Small intestine (tissue), 16 donors: ENCODE results near the gene DIS3L2. TPM values are rescaled to one million over a fixed set of nuclear protein-coding genes. Genes with fewer than 3 reads are reported as not detected.

Source experiments
- DNase-seq, 2 donors: peaks; one replicate each; pipeline versions ENCODE4 v3.0.0 to v3.0.0-alpha.2; 2013
- FAIRE-seq: peaks from 2 replicates; lab custom pipeline; 2012; peaks lifted over from hg19 to GRCh38; lab: Jason Lieb, UNC
- H3K27ac ChIP-seq, 3 donors: one replicate each; pipeline ENCODE4 v1.5.1; 2013; ENCODE audit warnings: low read length in 2 of 3, mild to moderate bottlenecking in 2 of 3, control low read depth in 1 of 3, inconsistent platforms in 1 of 3, low read depth in 1 of 3, moderate library complexity in 1 of 3
- H3K27me3 ChIP-seq, 3 donors: one replicate each; pipeline ENCODE4 v1.6.1; 2013; ENCODE audit warnings: low read length in 3 of 3, inconsistent platforms in 1 of 3; ENCODE audit not compliant: control insufficient read depth in 3 of 3, insufficient read depth in 3 of 3
- H3K36me3 ChIP-seq, 3 donors: one replicate each; pipeline ENCODE4 v1.6.1; 2013; ENCODE audit warnings: low read length in 3 of 3, inconsistent platforms in 1 of 3, low read depth in 1 of 3, mild to moderate bottlenecking in 1 of 3, moderate library complexity in 1 of 3; ENCODE audit not compliant: control insufficient read depth in 3 of 3, insufficient read depth in 2 of 3
- H3K4me1 ChIP-seq, 3 donors: one replicate each; pipeline ENCODE4 v1.6.1; 2013; ENCODE audit warnings: low read length in 2 of 3, inconsistent platforms in 1 of 3, low read depth in 1 of 3, mild to moderate bottlenecking in 1 of 3, moderate library complexity in 1 of 3; ENCODE audit not compliant: control insufficient read depth in 3 of 3, insufficient read depth in 2 of 3
- H3K4me3 ChIP-seq, 3 donors: one replicate each; pipeline ENCODE4 v1.5.1; 2013; ENCODE audit warnings: low read length in 3 of 3, control low read depth in 1 of 3, inconsistent platforms in 1 of 3, low read depth in 1 of 3, mild to moderate bottlenecking in 1 of 3, moderate library complexity in 1 of 3
- H3K9me3 ChIP-seq, 2 donors: one replicate each; pipeline ENCODE4 v1.6.1; 2013; ENCODE audit warnings: low read depth in 1 of 2, low read length in 1 of 2; ENCODE audit not compliant: control insufficient read depth in 2 of 2, insufficient read depth in 1 of 2
- WGBS, 3 donors: extraction: QIAGEN DNeasy Blood & Tissue Kit; methylation state at CpG; one replicate each; pipeline ENCODE4 v1.1.7; 2013; 5-methylcytosine and 5-hydroxymethylcytosine counted together
- long read RNA-seq, 10 donors: transcript quantifications; one replicate each; lab custom pipeline, GENCODE V29; 2026
- polyA plus RNA-seq, 4 donors: library from polyadenylated mRNA; stranded (reverse) in 3 of 4; unstranded in 1 of 4; fragments of 200-250 nt in 3 of 4; fragments of 120-200 nt in 1 of 4; gene quantifications; one replicate each; pipeline versions ENCODE4 v1.2.1 to v1.2.3, GENCODE V29; 2013
- donor health status: healthy with polysubstance abuse.
- donor health status: control.
- donor health status: control.
- donor health status: Bipolar disorder and iron deficiency.
- donor health status: healthy.

Gene DIS3L2, protein sequence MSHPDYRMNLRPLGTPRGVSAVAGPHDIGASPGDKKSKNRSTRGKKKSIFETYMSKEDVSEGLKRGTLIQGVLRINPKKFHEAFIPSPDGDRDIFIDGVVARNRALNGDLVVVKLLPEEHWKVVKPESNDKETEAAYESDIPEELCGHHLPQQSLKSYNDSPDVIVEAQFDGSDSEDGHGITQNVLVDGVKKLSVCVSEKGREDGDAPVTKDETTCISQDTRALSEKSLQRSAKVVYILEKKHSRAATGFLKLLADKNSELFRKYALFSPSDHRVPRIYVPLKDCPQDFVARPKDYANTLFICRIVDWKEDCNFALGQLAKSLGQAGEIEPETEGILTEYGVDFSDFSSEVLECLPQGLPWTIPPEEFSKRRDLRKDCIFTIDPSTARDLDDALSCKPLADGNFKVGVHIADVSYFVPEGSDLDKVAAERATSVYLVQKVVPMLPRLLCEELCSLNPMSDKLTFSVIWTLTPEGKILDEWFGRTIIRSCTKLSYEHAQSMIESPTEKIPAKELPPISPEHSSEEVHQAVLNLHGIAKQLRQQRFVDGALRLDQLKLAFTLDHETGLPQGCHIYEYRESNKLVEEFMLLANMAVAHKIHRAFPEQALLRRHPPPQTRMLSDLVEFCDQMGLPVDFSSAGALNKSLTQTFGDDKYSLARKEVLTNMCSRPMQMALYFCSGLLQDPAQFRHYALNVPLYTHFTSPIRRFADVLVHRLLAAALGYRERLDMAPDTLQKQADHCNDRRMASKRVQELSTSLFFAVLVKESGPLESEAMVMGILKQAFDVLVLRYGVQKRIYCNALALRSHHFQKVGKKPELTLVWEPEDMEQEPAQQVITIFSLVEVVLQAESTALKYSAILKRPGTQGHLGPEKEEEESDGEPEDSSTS
- polyA plus RNA-seq = 10 to 100 TPM in 2 of 4 donors, 1 to 10 TPM in 2; 8.3 to 22.1 (median 11.8) TPM
- long read RNA-seq, donor 1 = 0 reads
- long read RNA-seq, donor 2, partial matches to known transcripts = 0 of 1 reads
- long read RNA-seq, donor 2, other reads (novel, unspliced or antisense) = 0 of 1 reads
- long read RNA-seq, donor 3 = 0 reads
- long read RNA-seq, donor 4 = 0 reads
- long read RNA-seq, donor 5 = 0 reads
- long read RNA-seq, donor 6, partial matches to known transcripts = 0 of 2 reads
- long read RNA-seq, donor 6, other reads (novel, unspliced or antisense) = 0 of 2 reads
- long read RNA-seq, donor 7 = 0 reads
- long read RNA-seq, donor 8 = 0 reads
- long read RNA-seq, donor 9 = 0 reads
- long read RNA-seq, donor 10, partial matches to known transcripts = 0 of 2 reads
- long read RNA-seq, donor 10, other reads (novel, unspliced or antisense) = 0 of 2 reads

GRCh38 chr2:231961349-231962166 lies at the start of gene DIS3L2:
DIS3L2 (plus strand) TSS chr2:231961713; CDS start chr2:232014928, 53,215 bp downstream.
- WGBS, 3 donors = 0 to 1% (median 0%) methylated on average over 53 to 83 of the region's 83 CpGs
- DNase-seq (peak; percentile 84 to 95), FAIRE-seq (no peak)

GRCh38 chr2:231914077-231914690 lies 47.3 kb upstream of the DIS3L2 start:
- FAIRE-seq (no peak), DNase-seq (no peak)
- 88 to 90% (median 89%) methylated on average over 14 of the region's 14 CpGs for WGBS, 3 donors
- Histone ChIP-seq H3K9me3 (no peaks in the 10 kb centered on the region), H3K27me3 (peaks cover 0 to 7% (median 2%) of the 10 kb centered on the region in 3 donors), H3K36me3 (no peaks in the 10 kb centered on the region), H3K27ac (no peak overlapping the region), H3K4me1 (no peaks in the 10 kb centered on the region), H3K4me3 (no peak overlapping the region)

More at GRCh38 chr2:231961349-231962166, at the start of gene DIS3L2:
- peak within 1 kb of the TSS; percentile 47 to 87 (median 78) for H3K27ac ChIP-seq
- no peaks in the 10 kb centered on the region for H3K36me3 ChIP-seq
- peaks cover 0 to 8% (median 3%) of the 10 kb centered on the region in 3 donors for H3K4me1 ChIP-seq
- peak within 1 kb of the TSS; percentile 79 to 98 (median 93) for H3K4me3 ChIP-seq
- H3K27me3 ChIP-seq = no peaks in the 10 kb centered on the region
- H3K9me3 ChIP-seq = peaks cover 0 to 3% of the 10 kb centered on the region in 2 donors

DNA sequence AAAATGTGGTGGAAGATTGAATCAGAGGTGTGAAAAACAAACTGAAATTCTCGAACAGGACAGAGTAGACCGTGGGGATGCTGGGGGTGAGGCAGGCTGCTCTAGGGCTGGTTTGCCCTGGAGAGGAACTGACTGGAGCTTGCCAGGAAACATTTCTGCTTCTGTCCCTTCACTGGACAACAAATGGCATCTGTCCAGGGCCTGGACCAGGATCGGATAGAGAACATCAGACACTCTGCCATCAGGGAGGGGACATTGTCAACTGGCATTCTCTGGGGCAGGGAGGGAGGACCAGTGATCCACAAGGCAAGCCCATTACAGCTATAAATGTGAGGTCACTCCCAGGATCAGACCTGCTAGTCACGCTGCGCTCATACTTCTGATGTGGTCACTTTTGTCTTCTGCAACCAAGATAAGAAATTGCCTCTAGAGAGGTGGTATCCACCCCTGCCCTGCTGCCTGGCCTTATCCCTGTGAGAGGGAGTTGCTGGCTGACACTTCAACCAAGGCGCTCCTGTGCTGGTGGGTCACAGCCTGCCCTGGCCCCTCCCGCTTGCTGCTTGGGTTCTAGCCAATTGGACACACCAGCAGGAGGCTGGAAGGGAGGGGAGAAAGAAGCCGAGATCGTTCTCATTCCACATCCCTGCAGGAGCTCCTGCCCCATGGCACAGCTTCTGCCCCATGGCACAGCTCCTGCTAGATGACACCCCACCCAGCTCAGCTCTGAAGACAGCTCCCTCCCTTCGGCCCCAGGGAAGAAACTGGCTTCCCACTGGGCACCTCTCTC lies 44.0 kb upstream of the DIS3L2 start:
- WGBS, 3 donors = 37 to 50% (median 42%) methylated on average over 10 of the region's 10 CpGs
- H3K27me3 ChIP-seq = peaks cover 0 to 4% (median 4%) of the 10 kb centered on the region in 3 donors
- no peaks in the 10 kb centered on the region for H3K36me3 ChIP-seq
- H3K4me1 ChIP-seq = no peaks in the 10 kb centered on the region
- no peak overlapping the region for H3K4me3 ChIP-seq
- H3K9me3 ChIP-seq = no peaks in the 10 kb centered on the region
- no peak for FAIRE-seq
- DNase-seq = no peak
- no peak overlapping the region for H3K27ac ChIP-seq

DNA sequence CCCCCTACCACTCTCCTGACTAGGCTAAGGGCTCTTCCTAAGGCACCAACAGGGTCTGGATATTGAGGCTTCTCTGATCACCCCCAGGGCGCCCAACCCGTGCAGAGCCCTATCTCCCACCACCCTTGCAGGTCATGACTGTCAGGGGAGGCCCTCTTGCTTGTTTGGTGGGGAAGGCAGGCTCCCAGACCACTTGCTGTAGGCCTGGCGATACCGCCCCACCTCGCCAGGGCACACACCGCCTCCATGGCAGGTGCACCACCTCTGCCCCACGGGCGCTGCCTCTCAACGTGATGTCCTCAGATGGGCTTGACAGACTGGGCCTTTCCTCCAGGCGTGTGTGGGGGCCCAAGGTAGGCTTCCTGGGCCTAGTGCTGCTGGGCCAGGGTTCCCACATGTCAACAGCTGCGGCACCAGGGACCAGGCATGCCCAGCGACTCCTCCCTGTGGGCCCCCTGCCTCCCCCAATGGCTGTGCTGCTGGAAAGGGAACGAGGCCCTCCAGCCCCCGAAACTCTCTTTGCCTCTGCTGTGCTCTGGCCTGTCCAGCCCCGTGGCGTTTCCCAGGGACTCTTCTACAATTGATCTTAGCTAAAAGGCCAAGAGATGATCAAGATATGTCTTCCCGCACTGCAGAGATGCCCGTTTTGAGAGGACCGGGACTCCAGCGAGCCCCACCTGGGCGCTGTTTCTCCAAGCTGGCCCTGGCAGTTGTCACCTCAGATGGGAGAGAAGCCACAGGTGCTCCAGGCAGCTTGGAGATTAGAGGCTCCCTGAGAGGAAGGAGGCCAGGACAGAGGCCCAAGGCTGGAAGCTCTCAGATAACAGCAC lies 42.8 kb upstream of the DIS3L2 start:
- Histone ChIP-seq H3K4me3 (no peak overlapping the region), H3K27ac (no peak overlapping the region), H3K4me1 (no peaks in the 10 kb centered on the region), H3K36me3 (no peaks in the 10 kb centered on the region), H3K9me3 (no peaks in the 10 kb centered on the region), H3K27me3 (peaks cover 0 to 14% (median 10%) of the 10 kb centered on the region in 3 donors)
- 90 to 93% (median 92%) methylated on average over 21 of the region's 21 CpGs for WGBS, 3 donors
- DNase-seq = no peak
- no peak for FAIRE-seq

- no peak for FAIRE-seq
- no peaks in the 10 kb centered on the region for H3K36me3 ChIP-seq
- 83 to 88% (median 87%) methylated on average over 15 of the region's 15 CpGs for WGBS, 3 donors
Observed at GRCh38 chr2:231919341-231920035, 42.0 kb upstream of the DIS3L2 start.

DNA sequence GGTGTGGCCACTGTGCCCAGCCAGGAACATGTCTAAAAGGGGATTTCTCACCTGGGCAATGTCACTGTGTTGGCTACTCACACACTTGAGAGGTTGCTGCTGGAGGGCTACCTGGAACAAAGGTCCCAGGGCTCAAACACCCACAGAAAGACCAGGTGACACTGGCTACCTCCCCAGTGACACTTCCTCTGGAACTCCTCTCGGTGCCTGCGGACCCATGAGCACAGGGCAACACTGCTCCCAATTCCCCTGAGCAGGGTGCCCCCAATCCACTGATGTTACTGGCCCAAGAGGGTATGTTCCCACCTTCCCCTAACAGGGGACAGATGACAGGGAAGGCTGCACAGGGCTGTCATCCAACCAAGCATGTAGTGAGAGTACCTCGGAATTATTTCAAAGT lies 41.1 kb upstream of the DIS3L2 start:
- Histone ChIP-seq H3K36me3 (no peaks in the 10 kb centered on the region), H3K27ac (no peak overlapping the region), H3K4me3 (no peak overlapping the region), H3K9me3 (no peaks in the 10 kb centered on the region), H3K27me3 (peaks cover 3 to 29% (median 14%) of the 10 kb centered on the region in 3 donors), H3K4me1 (no peaks in the 10 kb centered on the region)
- WGBS, 3 donors = 72 to 89% (median 86%) methylated on average over 3 of the region's 3 CpGs
- FAIRE-seq (no peak), DNase-seq (no peak)

More at GRCh38 chr2:231919341-231920035, 42.0 kb upstream of the DIS3L2 start:
- Histone ChIP-seq H3K27me3 (peaks cover 0 to 21% (median 14%) of the 10 kb centered on the region in 3 donors), H3K4me1 (no peaks in the 10 kb centered on the region), H3K4me3 (no peak overlapping the region), H3K9me3 (no peaks in the 10 kb centered on the region), H3K27ac (no peak overlapping the region)
- no peak for DNase-seq
